Measurements from ENCODE around the gene XRCC4. TPM values are rescaled to one million over a fixed set of nuclear protein-coding genes. Genes with fewer than 3 reads are reported as not detected.

Gene XRCC4
- total RNA-seq, 1 donor from 2014 or later = 7.4 TPM

- DNase-seq (ENCODE audit: low spot score) = no peak
These were observed 8.1 kb upstream of the XRCC4 start for GRCh38 chr5:83069096-83069799.

- DNase-seq (ENCODE audit: low spot score) = no peak
These were observed 5.9 kb upstream of the XRCC4 start for GRCh38 chr5:83071286-83072051.

GRCh38 chr5:83072966-83073365, 4.4 kb upstream of the XRCC4 start:
- DNase-seq (ENCODE audit: low spot score) = no peak

- DNase-seq (ENCODE audit: low spot score) = no peak
These were observed 415 bp downstream of the XRCC4 start for GRCh38 chr5:83077662-83078261.

- DNase-seq (ENCODE audit: low spot score) = no peak
These were observed 5.4 kb downstream of the XRCC4 start for GRCh38 chr5:83082750-83083149.

GRCh38 chr5:83084336-83084735, 7.0 kb downstream of the XRCC4 start:
- no peak for DNase-seq (ENCODE audit: low spot score)

GRCh38 chr5:83085106-83085505, 7.8 kb downstream of the XRCC4 start:
- no peak for DNase-seq (ENCODE audit: low spot score)

GRCh38 chr5:83090169-83090568, 12.8 kb downstream of the XRCC4 start:
- DNase-seq (ENCODE audit: low spot score) = no peak

- no peak for DNase-seq (ENCODE audit: low spot score)
These were observed 15.3 kb downstream of the XRCC4 start for GRCh38 chr5:83092619-83093018.

- no peak for DNase-seq (ENCODE audit: low spot score)
These were observed 16.3 kb downstream of the XRCC4 start for GRCh38 chr5:83093692-83094091.

- DNase-seq (ENCODE audit: low spot score) = no peak
These were observed 18.0 kb downstream of the XRCC4 start for GRCh38 chr5:83095163-83095956.

- DNase-seq (ENCODE audit: low spot score) = no peak
These were observed 18.7 kb downstream of the XRCC4 start for GRCh38 chr5:83095957-83096539.

GRCh38 chr5:83096660-83097339, 19.5 kb downstream of the XRCC4 start:
- DNase-seq (ENCODE audit: low spot score) = no peak

GRCh38 chr5:83097689-83098231, 20.4 kb downstream of the XRCC4 start:
- DNase-seq (ENCODE audit: low spot score) = no peak

GRCh38 chr5:83099001-83099400, 21.7 kb downstream of the XRCC4 start:
- no peak for DNase-seq (ENCODE audit: low spot score)

GRCh38 chr5:83099445-83099844, 22.1 kb downstream of the XRCC4 start:
- no peak for DNase-seq (ENCODE audit: low spot score)

GRCh38 chr5:83101514-83101913, 24.2 kb downstream of the XRCC4 start:
- no peak for DNase-seq (ENCODE audit: low spot score)

GRCh38 chr5:83102364-83102980, 25.1 kb downstream of the XRCC4 start:
- no peak for DNase-seq (ENCODE audit: low spot score)

- DNase-seq (ENCODE audit: low spot score) = no peak
These were observed 26.7 kb downstream of the XRCC4 start for GRCh38 chr5:83104021-83104420.

Measured in mesenteric fat pad (tissue), 1 donor.